Activated B cell treated with CpG ODN at 0.5 μM for 24 hours (primary cell): Measurements from ENCODE around the gene SCAF4. TPM values are rescaled to one million over a fixed set of nuclear protein-coding genes. Genes with fewer than 3 reads are reported as not detected.

ENCODE experiments used
- ATAC-seq: fragments of 200-7000 bp; cut with Tn5 transposase; one replicate; pipeline ENCODE4 v1.10.0; 2021; ENCODE audit warnings: low read depth, mild to moderate bottlenecking, moderate library complexity
- CTCF ChIA-PET: fragments of 350-600 bp; sonication (Branson Sonifier 250); formaldehyde crosslinking; loops from one replicate; lab custom pipeline; 2021; ENCODE audit warnings: antibody characterized with exemption; lab: Charles Lee
- POLR2A ChIA-PET: fragments of 350-600 bp; sonication (Branson Sonifier 250); formaldehyde crosslinking; loops from one replicate; lab custom pipeline; 2021; ENCODE audit warnings: antibody characterized with exemption; lab: Charles Lee
- DNase-seq: peaks from one replicate; pipeline ENCODE4 v3.0.0; 2022
- H3K27ac Mint-ChIP-seq: one replicate; pipeline ENCODE4 v1.8.0; 2020; ENCODE audit warnings: mixed read lengths
- H3K27me3 Mint-ChIP-seq: one replicate; pipeline ENCODE4 v1.8.0; 2021; ENCODE audit warnings: mixed read lengths
- H3K36me3 Mint-ChIP-seq: one replicate; pipeline ENCODE4 v1.8.0; 2021; ENCODE audit warnings: low read depth, mixed read lengths
- H3K4me1 Mint-ChIP-seq: one replicate; pipeline ENCODE4 v1.8.0; 2021; ENCODE audit warnings: mixed read lengths
- H3K4me3 Mint-ChIP-seq: one replicate; pipeline ENCODE4 v1.8.0; 2020; ENCODE audit warnings: mild to moderate bottlenecking, mixed read lengths
- H3K9me3 Mint-ChIP-seq: one replicate; pipeline ENCODE4 v1.8.0; 2020; ENCODE audit warnings: mixed read lengths
- CTCF ChIP-seq: fragments of 200-600 bp; IDR thresholded peaks from one replicate; pipeline ENCODE4 v1.8.0; 2022; ENCODE audit warnings: antibody characterized with exemption, mild to moderate bottlenecking
- intact Hi-C: fragments of 100-400 bp; cut with micrococcal nuclease; formaldehyde crosslinking; loops from one replicate; pipeline ENCODE4 v1.15.1; 2024
- total RNA-seq: library from RNA; stranded (reverse); gene quantifications from 2 replicates; pipeline ENCODE4 v1.2.3, GENCODE V29; 2022

Gene SCAF4
- total RNA-seq, 1 donor from 2014 or later = 80.5 TPM

- Mint-ChIP-seq H3K27me3 (no peaks in the 10 kb centered on the region), H3K9me3 (no peaks in the 10 kb centered on the region), H3K4me1 (peaks cover 89% of the 10 kb centered on the region), H3K27ac (no peak overlapping the region), H3K36me3 (peaks cover 25% of the 10 kb centered on the region), H3K4me3 (no peak overlapping the region)
- no peak for DNase-seq
- ChIA-PET CTCF (no interaction called here), POLR2A (no interaction called here)
- intact Hi-C loops = loop anchor here (2.0 kb wide), 1 partner anchor 14 kb away; no protein-coding TSS in a partner anchor
- ATAC-seq = no peak
- TF ChIP-seq CTCF = no peak
These were observed 11.2 kb downstream of the SCAF4 start for GRCh38 chr21:31720739-31721138.

- DNase-seq (no peak), ATAC-seq (no peak)
- ChIA-PET CTCF (no interaction called here), POLR2A (no interaction called here)
- Mint-ChIP-seq H3K4me3 (no peak overlapping the region), H3K9me3 (no peaks in the 10 kb centered on the region), H3K4me1 (peaks cover 90% of the 10 kb centered on the region), H3K27ac (no peak overlapping the region), H3K27me3 (no peaks in the 10 kb centered on the region), H3K36me3 (peaks cover 25% of the 10 kb centered on the region)
- no peak for TF ChIP-seq CTCF
- intact Hi-C loops = loop anchor here (2.0 kb wide), 1 partner anchor 14 kb away; no protein-coding TSS in a partner anchor
These were observed 11.6 kb downstream of the SCAF4 start for GRCh38 chr21:31720330-31720729.

- no peaks in the 10 kb centered on the region for H3K9me3 Mint-ChIP-seq
- ATAC-seq (no peak), DNase-seq (no peak)
- ChIA-PET CTCF (no interaction called here), POLR2A (no interaction called here)
- H3K36me3 Mint-ChIP-seq = peaks cover 10% of the 10 kb centered on the region
- no peak overlapping the region for H3K27ac Mint-ChIP-seq
- no peaks in the 10 kb centered on the region for H3K27me3 Mint-ChIP-seq
- peaks cover 89% of the 10 kb centered on the region for H3K4me1 Mint-ChIP-seq
- intact Hi-C loops = no loop called here
- no peak overlapping the region for H3K4me3 Mint-ChIP-seq
- TF ChIP-seq CTCF = no peak
These were observed 15.8 kb downstream of the SCAF4 start for GRCh38 chr21:31716106-31716505.

GRCh38 chr21:31714741-31715365 lies 17.1 kb downstream of the SCAF4 start:
- no peak for DNase-seq
- H3K4me1 Mint-ChIP-seq = peaks cover 89% of the 10 kb centered on the region
- POLR2A ChIA-PET = no interaction called here
- peaks cover 8% of the 10 kb centered on the region for H3K36me3 Mint-ChIP-seq
- no peaks in the 10 kb centered on the region for H3K9me3 Mint-ChIP-seq
- no peak for TF ChIP-seq CTCF
- H3K4me3 Mint-ChIP-seq = no peak overlapping the region
- CTCF ChIA-PET = no interaction called here
- intact Hi-C loops = loop anchor here (1.0 kb wide), 2 partner anchors 9 to 16 kb away; no protein-coding TSS in a partner anchor
- no peak overlapping the region for H3K27ac Mint-ChIP-seq
- no peaks in the 10 kb centered on the region for H3K27me3 Mint-ChIP-seq
- no peak for ATAC-seq

GRCh38 chr21:31713973-31714740 lies 17.8 kb downstream of the SCAF4 start:
- Mint-ChIP-seq H3K4me1 (peaks cover 93% of the 10 kb centered on the region), H3K27ac (no peak overlapping the region), H3K36me3 (peaks cover 5% of the 10 kb centered on the region), H3K9me3 (no peaks in the 10 kb centered on the region), H3K4me3 (no peak overlapping the region), H3K27me3 (no peaks in the 10 kb centered on the region)
- intact Hi-C loops = loop anchor here (1.0 kb wide), 2 partner anchors 8 to 17 kb away; no protein-coding TSS in a partner anchor
- ATAC-seq (no peak), DNase-seq (no peak)
- ChIA-PET POLR2A (interaction anchor here (0.6 kb wide), 1 partner anchor 43 kb away, joined by 8 read pairs; no protein-coding TSS in a partner anchor), CTCF (no interaction called here)
- no peak for TF ChIP-seq CTCF
